HG03025 (cell line): ENCODE results near the gene EXD3.
"Not testable (repeated sequence)": the region's sequence is repeated elsewhere in the genome, so short reads cannot be mapped to it uniquely, and the experiment has no call there.

ENCODE experiments used
- ATAC-seq: cut with Tn5 transposase; IDR thresholded peaks from one replicate; pipeline ENCODE4 v1.9.1; 2021; ENCODE audit warnings: mild to moderate bottlenecking, moderate library complexity; ENCODE audit not compliant: unreplicated experiment, low FRiP score

EXD3 gene

DNA sequence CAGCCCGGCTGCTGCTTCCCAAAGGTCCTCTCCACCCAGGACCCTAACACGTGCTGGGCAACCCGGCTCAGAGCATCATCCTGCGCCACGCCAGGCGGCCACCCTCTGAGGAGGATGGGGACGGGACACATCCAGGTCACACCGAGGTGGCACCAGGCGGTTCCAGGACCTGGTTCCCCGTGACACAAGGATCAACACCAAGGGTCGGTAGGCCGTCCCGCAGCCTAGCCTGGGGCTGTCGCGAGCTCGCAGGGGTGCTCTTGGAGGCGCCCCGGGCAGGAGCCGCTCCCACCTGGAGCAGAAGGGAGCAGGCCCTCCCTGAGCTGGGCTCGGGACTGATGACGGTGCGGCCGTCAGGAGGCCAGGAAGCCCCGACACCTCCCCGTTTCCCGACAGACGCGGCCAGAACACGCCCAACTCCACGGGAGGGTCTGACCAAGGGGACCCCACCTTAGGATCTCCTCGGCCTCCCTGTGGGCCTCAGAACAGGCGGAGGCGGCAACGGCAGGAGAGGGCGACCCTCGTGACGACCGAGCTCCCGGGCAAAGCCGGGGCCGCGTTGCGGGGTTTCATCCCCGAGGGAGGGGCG lies 6.3 kb downstream of the EXD3 start:
- no peak for ATAC-seq

DNA sequence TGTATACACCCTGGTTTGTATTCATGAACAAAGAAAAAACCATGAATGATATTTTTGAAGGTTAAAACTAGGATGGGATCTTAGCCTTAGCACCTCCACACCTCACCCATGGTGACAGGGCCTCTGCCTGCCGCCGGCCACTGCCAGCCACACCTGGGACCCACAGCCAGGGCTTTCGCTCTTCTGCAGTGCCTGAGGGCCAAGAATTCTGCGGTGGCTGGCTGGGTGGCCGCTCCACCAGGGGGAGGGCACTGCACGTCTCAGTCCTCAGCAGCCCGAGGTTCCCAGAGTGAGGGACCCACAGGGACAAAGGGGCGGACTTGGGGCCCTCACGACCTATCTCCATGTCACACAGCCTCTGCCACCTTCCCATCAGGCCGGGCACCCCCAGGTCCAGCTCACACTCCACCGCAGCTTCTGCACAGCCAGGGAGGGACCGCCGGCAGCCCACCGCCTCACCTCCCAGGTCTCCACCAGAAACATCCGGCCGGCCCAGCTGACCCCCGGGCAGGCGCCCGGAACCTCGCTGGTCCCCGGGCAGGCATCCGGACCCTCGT lies 6.9 kb downstream of the EXD3 start:
- ATAC-seq: no peak

DNA sequence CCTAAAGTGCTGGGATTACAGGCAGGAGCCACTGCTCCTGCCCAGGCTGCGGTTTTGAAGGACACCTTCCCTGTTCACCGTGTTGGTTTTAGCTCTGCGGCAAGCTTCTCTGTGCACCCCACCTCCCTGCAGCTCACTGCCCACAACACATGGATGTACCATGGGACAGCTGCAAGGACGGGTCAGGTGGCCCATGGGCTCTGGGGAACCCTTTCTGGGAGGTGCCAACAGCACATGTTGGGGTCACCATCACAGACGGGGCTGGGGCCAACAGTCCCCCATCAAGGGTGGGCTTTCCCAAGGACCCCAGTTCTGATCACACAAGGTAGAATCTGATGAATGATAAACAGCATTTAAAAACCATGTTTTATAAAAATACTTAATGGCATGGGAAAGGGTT lies 7.5 kb downstream of the EXD3 start:
- ATAC-seq: no peak

DNA sequence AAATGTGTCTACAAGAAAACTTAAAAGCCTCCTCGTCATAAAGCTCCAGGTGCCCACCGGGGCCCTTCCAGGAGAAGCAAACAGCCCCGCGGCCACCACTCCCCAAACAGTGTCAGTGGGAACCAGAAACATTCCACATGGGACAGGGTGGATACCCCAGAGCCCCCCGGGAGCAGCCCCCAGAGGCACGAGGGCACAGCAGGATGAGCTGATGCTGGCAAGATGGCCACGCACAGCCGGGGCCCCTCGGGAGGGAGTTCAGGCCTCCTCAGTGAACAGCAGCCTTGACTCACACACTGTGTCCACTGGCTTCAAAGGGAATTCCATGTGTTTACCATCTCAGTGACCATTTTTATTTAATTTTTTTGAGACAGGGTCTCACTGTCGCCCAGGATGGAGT lies 10.5 kb downstream of the EXD3 start:
- no peak for ATAC-seq

DNA sequence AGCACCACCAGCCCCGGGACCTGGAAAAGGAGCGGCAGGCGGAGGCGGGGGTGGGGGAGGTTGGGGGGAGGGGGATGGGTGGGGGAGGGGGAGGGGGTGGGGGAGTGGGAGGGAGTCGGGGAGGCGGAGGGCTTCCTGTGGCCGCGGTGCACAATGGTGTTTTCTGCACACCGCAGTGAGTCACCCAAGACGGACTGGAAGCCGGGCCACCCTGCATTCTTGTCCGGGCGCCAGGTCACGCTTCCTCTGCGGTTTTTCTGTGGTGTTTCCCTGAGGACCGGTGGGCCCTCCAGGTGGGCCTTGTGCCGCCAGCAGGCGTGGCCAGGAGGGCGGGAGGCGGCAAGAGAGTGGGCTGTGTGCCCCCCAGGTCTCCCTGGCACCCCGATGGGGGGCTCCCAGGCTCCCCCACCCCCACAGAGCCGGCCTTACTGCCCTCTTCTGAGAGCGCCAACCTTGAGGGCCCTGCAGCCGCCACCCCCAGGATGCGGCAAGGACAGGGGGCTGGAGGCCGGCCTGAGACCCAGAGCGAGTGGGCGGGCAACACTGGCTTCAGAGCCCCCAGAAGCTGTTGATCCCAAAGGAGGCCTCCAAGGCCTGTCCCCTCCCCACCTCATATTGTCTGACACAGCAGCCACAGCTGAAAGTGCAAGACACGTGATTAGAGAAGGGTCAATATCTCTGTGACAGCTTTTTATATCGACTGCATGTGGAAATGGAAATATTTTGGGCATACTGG lies 11.1 kb downstream of the EXD3 start:
- no peak for ATAC-seq

DNA sequence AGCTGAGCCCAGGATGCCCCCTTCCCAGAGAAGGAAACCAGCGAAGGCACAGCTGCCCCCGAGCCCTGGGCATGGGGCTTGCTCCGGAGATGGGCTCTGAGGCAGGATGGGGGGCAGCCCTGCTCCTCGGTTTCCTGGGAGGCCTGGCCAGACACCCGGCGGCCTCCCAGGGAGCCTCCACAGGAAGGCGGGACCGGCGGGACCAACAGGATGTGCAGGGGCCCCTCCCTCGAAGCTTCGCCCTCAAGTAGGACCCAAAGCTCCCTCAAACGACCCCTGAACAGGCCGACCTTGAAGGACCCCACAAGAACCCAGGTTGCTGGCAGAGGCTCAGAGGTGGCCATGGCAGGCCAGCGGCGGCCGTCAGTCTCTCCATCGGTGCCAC lies 11.7 kb downstream of the EXD3 start:
- no peak for ATAC-seq

DNA sequence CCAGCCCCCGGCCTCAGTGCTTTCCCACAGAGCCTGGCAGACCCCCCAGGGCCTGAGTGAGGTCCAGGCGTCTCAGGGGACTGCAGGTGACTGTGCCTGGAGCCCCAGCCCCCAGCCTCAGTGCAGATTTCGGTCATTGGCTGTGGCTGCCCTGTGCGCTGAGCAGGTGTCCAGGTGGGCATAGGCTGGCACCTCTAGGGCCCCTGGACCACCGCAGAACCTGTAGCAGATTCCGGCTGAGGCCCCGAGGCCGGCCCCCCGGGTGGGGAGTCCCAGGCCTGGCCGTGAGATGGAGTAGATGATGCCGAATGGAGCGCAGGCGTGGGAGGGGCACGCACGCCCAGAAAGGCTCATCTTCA lies 12.1 kb downstream of the EXD3 start:
- no peak for ATAC-seq

DNA sequence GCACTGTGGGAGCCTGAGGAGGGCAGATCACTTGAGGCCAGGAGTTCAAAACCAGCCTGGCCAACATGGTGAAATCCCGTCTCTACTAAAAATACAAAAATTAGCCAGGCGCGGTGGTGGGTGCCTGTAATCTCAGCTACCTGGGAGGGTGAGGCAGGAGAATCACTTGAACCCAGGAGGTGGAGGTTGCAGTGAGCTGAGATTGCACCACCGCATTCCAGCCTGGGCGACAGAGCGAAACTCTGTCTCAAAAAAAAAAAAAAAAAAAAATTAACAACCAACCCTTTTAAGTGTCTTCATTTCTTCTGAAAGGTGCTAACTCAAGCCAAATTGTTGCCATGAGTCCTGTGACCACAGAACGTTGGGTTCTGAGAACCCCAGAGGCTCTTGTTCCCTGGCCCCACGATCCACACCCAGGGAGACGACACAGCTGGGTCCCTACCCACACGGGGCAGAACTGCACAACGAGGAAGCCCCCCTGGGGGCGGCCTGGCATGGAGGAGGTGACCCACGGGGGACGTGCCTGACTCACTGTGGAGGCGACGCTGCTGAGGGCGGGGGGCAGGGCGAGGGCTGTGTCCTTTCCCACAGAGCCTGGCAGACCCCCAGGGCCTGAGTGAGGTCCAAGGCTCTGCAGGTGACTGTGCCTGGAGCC lies 12.6 kb downstream of the EXD3 start:
- ATAC-seq: not testable (repeated sequence)

DNA sequence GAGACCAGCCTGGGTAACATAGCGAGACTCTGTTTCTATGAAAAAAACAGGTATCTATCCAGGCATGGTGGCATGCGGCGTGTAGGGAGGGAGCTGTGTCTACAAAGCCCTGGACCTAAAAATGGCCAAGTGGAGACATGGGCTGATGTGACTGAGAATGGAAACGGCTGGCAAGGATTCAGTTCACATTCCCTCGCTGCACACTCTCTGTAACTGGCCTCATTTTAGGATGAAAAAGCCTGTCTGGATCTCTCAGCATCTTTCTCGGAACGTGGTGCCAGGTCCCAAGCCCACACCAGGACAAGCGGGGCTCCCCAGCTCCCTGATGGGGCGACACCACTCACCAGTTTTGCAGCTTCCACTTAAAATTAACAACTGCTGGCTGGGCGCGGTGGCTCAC lies 13.4 kb downstream of the EXD3 start:
- ATAC-seq: no peak

DNA sequence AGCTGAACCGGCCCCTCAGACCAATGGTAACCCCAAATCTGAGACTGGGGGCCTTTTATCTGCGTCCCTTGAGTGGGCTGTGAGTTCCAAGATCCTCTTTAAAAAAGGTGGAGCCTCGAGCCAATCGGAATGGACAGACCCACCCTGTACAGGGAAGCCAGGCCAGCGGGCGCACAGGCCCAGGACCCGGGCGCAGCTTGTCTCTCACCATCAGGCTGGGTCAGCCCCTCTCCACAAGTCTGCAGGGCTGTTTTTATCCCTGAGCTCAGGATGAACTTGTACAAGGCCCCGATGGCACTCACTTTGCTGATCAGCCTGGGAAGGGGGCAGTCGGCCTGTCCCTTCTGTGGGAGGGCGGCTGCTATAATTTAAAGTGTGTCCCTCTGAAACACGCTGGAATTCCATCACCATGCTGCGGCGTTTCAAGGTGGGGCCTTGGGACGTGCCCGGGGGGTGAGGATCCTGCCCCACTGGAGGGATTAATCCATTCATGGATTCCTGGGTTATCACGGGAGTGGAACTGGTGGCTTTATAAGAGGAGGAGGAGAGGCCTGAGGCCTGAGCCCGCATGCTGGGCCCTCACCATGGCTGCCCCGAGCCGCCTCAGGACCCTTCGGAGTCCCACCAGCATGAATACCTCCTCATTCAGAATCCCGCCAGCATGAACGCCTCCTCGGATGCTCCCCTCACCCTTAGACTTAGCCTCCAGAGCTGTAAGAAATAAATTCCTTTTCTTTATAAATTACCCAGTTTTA lies 14.1 kb downstream of the EXD3 start:
- ATAC-seq: no peak

DNA sequence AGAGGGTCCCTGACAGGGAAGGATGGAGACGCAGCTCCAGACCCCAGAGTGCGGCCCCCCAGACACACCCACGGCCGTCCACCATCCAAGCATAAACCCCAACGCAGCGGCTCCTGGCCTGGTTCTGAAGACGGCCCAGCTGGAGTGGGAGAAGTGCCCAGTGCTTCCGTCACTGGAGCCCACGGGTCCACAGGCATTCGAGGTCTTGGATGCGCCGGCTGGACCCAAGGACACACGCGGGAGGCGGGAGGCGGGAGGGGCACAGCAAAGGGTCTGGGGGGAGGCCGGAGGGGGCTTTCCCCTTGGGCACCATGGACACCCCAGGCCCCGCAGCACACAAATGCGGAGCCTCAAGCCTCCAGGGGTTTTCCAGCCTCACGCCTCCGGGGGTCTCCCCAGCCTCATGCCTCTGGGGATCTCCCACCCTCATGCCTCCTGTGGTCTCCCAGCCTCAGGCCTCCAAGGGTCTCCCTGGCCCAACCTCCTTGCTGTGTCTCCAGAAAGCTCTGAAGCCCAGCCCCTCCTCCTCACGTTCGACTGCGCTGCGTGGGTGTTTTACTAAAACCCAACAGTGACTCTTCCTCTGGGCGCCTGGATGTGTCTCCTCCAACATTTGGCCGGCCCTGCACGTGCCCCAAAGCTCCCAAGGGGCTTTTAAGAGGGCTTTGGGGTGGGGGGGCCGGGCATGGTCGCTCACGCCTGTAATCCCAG lies 15.2 kb downstream of the EXD3 start:
- ATAC-seq: no peak

DNA sequence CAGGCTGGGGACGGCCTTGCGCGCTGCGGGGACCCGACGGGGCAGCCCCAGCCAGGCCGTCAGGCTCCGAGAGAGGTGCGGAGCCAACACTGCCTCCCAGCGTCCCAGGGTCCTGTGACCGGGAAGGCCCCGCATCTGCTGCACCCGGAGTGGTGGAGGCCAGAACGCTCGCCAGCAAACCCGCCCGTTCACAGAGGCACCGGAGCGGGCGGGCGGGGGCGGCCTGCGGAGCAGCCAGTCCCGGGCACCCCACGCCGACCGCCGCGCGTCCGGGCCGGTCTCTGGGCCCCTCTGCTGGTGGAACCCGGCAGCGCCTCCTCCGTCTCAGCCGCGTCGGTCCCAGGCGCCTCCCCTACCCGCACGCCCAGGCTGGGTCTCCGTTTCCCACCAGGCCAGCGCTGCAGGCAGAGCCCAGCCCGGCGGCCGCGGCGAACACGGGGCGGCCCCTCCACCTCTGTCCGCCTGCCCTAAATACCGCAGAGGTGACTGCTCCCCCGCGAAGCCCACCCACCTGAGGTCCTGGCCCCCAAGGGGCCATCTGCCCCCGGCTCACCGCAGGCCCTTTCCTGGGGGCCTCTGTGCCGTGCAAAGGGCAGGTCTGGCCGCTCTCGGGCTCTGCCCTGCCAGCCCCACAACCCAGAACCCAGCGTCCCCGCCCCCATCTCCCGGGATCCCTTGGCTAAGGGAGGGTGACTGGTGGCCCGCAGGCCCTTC lies 15.9 kb downstream of the EXD3 start:
- no peak for ATAC-seq

DNA sequence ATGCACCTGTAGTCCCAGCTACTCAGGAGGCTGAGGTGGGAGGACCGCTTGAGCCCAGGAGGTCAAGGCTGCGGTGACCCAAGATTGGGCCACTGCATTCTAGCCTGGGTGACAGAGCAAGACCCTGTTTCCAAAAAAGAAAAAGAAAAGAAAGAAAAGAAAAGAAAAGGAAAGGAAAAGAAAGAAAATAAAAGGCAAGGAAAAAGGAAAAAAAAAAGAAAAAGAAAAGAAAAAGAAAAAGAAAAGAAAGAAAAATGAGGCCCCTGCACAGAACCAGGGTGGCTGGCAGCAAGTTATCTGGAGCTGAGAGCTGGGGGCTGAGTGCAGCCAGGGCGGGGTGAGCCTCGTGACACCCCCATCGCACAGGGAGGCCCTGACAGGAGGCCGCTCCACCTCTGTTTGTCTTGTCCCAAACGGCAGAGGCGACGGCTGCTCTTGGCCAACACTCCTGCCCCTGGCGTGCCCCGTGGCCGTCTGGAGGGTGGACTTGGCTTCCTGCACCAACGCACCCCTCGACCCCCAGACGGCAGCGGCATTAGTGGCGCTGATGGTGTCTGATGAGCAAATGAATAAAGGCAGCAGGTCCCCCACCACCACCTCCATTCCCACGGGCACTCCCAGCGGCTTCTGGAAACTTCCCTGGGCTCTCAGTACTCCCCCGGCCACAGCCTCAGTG lies 16.7 kb downstream of the EXD3 start:
- no peak for ATAC-seq

DNA sequence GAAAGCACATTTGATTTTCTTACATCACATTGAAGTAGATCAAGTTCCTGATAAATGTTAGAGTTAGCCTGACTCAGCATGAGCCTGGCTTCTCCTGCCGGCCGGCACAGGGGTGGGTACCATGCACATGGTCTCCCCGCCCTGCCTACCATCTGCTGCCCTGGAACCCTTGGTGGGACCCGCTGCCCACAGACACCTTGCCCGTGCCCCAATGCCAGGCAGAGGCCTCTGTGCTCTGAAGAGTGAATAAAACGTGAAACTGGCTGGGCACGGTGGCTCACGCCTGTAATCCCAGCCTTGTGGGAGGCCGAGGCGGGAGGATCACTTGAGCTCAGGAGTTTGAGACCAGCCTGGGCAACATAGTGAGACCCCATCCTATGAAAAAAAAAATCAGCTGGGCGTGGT lies 17.3 kb downstream of the EXD3 start:
- no peak for ATAC-seq

DNA sequence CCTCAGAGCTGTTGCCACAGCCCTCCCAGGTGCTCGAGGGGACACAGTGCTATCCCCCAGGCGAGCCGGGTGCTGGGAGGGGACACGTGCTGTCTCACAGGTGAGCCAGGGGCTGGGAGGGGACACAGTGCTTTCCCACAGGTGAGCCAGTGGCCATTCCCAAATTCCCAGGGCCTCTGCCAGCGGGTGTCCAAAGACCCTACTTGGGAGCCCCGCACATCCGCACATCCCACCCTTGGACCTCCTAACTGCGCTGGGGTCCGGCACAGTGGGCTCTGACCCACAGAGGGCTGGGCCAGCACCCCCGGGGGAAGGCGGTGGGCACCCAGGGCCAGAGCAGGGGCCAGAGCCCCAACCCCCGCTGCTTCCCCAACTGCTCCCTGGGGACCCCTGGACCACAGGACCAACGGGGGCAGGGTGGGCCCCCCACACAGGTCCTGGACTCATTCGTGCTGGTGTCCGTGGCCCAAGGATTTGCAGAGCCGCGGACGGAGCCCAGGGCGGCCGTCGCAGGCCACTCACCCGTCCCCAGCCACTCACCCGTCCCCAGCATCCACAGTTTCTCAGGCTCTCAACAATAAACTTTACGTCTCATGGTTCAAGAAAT lies 17.9 kb downstream of the EXD3 start:
- ATAC-seq: no peak

DNA sequence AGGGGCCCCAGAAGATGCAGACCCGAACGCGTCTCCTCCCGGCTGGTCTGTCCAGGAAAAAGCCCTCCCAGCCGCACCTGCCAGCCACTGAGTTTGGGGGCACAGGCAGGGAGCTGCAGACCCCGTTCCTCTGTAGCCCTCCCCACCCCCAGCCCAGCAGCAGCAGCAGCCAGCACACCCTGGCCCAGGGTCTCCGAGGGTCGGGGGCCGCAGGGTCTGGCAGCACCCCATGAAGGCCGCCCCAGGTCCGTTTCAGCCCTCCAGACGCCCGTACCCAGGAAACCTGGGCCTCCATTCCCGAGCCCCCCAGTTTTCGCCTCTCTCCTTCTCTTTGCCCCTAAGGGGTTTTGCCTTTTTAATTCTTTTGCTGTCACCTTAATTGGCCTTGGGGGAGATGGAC lies 19.7 kb downstream of the EXD3 start:
- ATAC-seq: no peak

DNA sequence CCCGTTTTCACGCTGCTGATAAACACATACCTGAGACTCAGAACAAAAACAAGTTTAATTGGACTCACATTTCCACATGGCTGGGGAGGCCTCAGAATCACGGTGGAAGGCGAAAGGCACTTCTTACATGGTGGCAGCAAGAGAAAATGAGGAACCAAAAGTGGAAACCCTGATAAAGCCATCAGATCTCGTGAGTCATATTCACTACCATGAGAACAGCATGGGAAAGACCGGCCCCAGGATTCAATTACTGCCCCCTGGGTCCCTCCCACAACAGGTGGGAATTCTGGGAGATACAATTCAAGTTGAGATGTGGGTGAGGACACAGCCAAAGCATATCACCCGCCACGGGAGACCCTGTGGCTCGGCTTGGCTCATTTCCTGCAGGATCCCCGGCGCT lies 20.2 kb downstream of the EXD3 start:
- ATAC-seq: no peak

DNA sequence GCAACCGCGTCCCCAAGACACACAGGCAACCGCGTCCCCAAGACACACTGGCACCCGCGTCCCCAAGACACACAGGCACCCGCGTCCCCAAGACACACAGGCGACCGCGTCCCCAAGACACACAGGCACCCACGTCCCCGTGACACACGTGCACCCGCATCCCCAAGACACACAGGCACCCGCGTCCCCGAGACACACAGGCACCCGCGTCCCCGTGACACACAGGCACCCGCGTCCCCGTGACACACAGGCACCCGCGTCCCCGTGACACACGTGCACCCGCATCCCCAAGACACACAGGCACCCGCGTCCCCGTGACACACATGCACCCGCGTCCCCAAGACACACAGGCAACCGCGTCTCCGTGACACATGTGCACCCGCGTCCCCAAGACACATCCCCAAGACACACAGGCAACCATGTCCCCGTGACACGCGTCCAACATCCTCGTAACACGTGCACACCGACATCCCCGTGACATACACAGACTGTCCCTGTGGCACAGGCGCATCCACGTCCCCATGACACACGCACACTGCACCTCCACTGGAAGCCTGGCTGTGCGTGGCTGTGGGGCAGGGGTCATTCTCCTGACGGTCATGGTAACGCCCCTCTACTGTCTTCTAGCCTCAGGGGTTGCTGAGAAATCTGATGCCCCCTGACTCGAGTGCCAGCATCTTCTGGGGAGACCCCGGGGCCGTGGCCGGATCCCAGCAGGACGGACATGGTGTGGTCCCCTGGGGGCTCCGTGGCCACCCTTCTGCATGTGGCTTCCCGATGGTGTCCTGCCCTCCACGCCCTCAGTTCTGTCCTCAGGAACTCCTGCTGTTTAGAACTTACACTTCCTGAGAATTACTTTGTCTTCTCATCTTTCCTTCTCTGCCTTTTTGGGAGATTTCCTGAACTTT lies 24.1 kb downstream of the EXD3 start:
- no peak for ATAC-seq
